ENCODE results near the gene SORBS1. TPM values are rescaled to one million over a fixed set of nuclear protein-coding genes. Genes with fewer than 3 reads are reported as not detected.

Gene SORBS1
- total and polyA plus RNA-seq, 2 of the 13 experiments (the other 11 are each of a cell fraction or from before 2014, with no cell fraction given), result 16.8 to 39.8 TPM

GRCh38 chr10:95457319-95457886 lies 103.8 kb downstream of the SORBS1 start (continued):
- no peak for TF ChIP-seq ZNF646 (CRISPR knock-in tag; IDR thresholded peaks at IDR 0.05)
- TF ChIP-seq MBNL3 (CRISPR knock-in tag; conservative IDR thresholded peaks at IDR 0.05), result no peak
- TF ChIP-seq DMAP1 (CRISPR knock-in tag; IDR thresholded peaks at IDR 0.05), result no peak
- TF ChIP-seq BCL3 (CRISPR knock-in tag; IDR thresholded peaks at IDR 0.05), result no peak
- TF ChIP-seq ZBTB38 (CRISPR knock-in tag; IDR thresholded peaks at IDR 0.05), result no peak; the same call in 1 of the 2 replicates
- TF ChIP-seq ZBTB25 (CRISPR knock-in tag; IDR thresholded peaks at IDR 0.05), result no peak
- no peak for TF ChIP-seq CCDC6 (CRISPR knock-in tag; IDR thresholded peaks at IDR 0.05)
- no peak for TF ChIP-seq MED13 (CRISPR knock-in tag; IDR thresholded peaks at IDR 0.05)
- no peak for TF ChIP-seq ZBTB26 (CRISPR knock-in tag; IDR thresholded peaks at IDR 0.05; ENCODE audit: borderline replicate concordance)
- no peak for TF ChIP-seq THAP8 (CRISPR knock-in tag; IDR thresholded peaks at IDR 0.05; ENCODE audit: borderline replicate concordance)
- TF ChIP-seq HES4 (CRISPR knock-in tag; IDR thresholded peaks at IDR 0.05; ENCODE audit: borderline replicate concordance), result no peak
- TF ChIP-seq ZNF660 (CRISPR knock-in tag; IDR thresholded peaks at IDR 0.05; ENCODE audit: borderline replicate concordance, low read depth), result no peak
- TF ChIP-seq ZBTB49 (CRISPR knock-in tag; IDR thresholded peaks at IDR 0.05; ENCODE audit: borderline replicate concordance), result no peak
